Thyroid gland (tissue), 4 donors: ENCODE measurements around the gene CCDC60.

Experiments used
- CTCF ChIP-seq, 6 experiments: fragments of 200-600 bp in 3 of 6; fragments of 450-650 bp in 3 of 6; sonication (generic) in 3 of 6; IDR thresholded peaks; one replicate each; pipeline ENCODE4 v1.5.1; 2016 to 2019; ENCODE audit warnings: antibody characterized with exemption in 6 of 6, mild to moderate bottlenecking in 2 of 6, inconsistent platforms in 1 of 6, moderate library complexity in 1 of 6
- POLR2A ChIP-seq, 2 donors: fragments of 450-650 bp; IDR thresholded peaks; one replicate each; pipeline ENCODE4 v1.6.1; 2017; ENCODE audit warnings: antibody characterized with exemption in 2 of 2, mild to moderate bottlenecking in 2 of 2, moderate library complexity in 1 of 2

GRCh38 chr12:119547001-119547400 lies 212.5 kb downstream of the CCDC60 start:
- TF ChIP-seq POLR2A (IDR thresholded peaks at IDR 0.05): no peak
- TF ChIP-seq CTCF (IDR thresholded peaks at IDR 0.05): no peak
